IPS-NIHi7 (cell line): Measurements from ENCODE around the gene ARHGAP21.
"Not testable (repeated sequence)": the region's sequence is repeated elsewhere in the genome, so short reads cannot be mapped to it uniquely, and the experiment has no call there.

ENCODE experiments used
- DNase-seq: peaks from one replicate; pipeline ENCODE4 v3.0.0; 2012; ENCODE audit warnings: mixed read lengths; ENCODE audit errors: extremely low spot score

The ARHGAP21 gene

DNA sequence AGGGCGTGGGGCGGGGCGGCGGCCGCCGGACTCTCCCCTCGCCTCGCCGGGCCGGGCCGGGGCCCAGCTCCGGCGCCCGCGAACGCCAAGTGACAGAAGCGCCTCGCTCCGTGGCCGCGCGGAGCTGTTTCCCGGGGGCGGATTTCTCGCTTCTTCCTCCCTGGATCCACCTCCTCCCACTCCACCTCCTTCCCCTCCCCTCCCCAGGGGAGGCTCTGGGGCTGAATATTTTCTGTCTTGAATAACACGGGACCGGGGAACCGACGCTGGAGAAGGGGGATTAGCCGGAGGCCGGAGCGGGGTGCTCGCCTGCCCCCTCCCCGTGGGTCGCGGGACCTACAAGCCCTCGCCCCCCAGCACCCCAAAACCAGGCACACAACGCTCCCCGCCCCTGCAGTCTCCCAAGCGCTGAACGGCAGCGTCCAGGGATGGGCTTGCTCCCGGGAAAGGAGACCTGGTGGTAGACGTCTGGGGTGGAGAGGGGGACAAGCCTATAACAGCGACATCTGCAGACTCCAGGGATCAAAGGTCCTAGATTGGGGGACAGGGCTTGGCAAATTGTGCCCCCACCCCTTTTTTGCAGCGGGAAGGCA lies at the start of gene ARHGAP21:
Gene ARHGAP21, minus strand, starts transcription at position 100 of the 593 bp plus-strand sequence. CDS start 1,988 bp downstream, outside the sequence.
- DNase-seq, result peak; percentile 61

GRCh38 chr10:24771943-24772694 lies 48.4 kb upstream of the ARHGAP21 start:
- no peak for DNase-seq

DNA sequence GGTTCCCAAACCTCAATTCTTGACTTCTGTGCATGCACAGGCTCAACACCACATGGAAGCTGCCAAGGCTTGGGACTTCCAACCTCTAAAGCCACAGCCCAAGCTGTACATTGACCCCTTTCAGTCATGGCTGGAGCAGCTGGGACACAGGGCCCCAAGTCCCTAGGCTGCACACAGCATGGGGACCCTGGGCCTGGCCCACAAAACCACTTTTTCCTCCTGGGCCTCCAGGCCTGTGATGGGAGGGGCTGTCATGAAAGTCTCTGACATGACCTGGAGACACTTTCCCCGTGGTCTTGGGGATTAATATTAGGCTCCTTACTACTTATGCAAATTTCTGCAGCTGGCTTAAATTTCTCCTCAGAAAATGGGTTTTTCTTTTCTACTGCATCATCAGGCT lies 41.3 kb upstream of the ARHGAP21 start:
- not testable (repeated sequence) for DNase-seq

GRCh38 chr10:24762966-24763623 lies 39.4 kb upstream of the ARHGAP21 start:
- DNase-seq, result peak; percentile 61

DNA sequence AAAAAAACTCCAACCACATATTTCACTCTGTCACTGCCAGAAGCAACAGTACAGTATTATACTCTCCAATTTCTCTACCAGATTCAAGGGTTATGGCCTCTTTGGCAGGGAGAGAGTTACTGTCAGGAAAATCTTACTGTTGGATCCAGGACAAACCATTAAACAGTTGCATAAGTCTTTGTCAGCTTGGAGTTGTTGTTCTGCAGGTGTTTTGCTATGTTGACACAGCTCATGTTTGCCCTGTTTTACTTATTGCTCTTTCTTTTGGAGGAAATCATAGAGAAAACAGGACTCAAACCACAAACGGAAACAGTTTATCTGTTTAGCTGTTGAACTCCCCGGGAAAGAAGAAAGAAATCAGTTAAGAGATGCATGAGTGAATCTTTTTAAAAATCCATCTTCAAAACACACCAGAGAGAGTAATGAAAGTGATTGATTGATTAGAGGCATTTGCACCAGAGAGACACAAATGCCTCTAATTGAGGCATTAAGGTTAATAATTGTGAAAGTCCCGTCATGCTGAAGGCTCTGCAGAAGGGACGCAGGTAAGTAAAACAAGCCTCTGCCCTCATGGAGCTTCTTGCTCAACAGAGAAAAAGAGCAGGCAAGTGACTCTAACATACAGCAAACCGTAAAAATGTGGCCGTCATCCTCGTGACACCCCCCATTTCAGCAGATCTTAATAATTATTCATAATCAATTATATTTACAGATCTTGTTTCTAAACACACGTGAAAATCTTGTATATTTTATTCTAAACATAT lies 38.7 kb upstream of the ARHGAP21 start:
- DNase-seq, result no peak

- no peak for DNase-seq
These were observed 36.0 kb upstream of the ARHGAP21 start for GRCh38 chr10:24759672-24760071.

DNA sequence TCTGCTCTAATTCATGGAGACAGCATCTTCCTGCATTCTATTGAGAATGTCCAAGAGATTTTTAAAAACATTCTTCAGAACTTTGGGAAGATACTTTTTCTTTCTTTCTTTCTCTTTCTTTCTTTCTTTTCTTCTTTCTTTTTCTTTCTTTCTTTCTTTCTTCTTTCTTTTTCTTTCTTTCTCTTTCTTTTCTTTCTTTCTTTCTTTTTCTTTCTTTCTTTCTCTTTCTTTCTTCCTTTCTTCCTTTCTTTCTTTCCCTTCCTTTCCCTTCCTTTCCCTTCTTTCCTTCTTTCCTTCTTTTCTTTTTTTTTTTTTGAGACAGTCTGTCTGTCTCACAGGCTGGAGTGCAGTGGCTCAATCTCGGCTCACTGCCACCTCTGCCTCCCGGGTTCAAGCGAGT lies 34.6 kb upstream of the ARHGAP21 start:
- DNase-seq, result not testable (repeated sequence)

- DNase-seq, result no peak
These were observed 32.6 kb upstream of the ARHGAP21 start for GRCh38 chr10:24756283-24756682.

DNA sequence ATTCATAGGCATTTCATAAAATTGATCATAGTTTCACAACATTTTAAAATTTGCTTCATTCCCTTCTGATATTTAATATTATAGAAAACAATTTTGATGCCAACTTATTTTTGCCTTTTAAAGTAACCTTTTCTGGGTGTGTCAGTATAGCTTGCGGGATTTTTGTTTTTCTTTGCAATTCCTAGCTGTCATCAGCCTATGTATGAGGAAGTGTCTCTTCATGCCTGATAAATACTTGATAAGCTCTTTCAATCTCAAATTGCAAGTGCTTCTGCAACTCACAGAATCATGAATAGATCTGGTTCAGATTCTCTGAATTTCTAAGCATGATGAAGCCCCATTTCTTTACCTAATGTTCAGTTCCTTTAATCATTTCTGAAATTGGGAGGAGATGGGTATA lies 28.0 kb upstream of the ARHGAP21 start:
- no peak for DNase-seq

GRCh38 chr10:24750695-24751094 lies 27.0 kb upstream of the ARHGAP21 start:
- DNase-seq, result no peak

GRCh38 chr10:24748214-24748613 lies 24.5 kb upstream of the ARHGAP21 start:
- DNase-seq, result no peak

DNA sequence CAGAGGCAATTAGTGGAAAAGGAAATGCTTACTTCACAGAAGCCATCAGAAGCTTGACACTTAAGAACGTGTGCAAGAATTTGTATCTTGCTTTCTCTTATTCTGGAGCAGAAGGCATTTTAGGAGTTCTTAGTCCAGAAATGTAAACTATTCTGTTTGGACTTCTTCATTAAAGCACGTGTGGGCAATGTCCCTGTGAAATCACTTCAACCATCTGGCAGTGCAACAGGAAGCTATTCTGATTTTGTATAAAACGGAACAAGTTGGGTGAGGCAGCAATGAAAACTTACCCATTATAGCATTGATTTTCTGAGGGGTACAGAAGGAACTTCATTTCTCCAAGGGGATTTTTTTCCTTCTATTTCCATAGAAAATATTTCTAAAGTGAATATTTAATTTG lies 21.3 kb upstream of the ARHGAP21 start:
- DNase-seq, result no peak

GRCh38 chr10:24740714-24741113 lies 17.0 kb upstream of the ARHGAP21 start:
- DNase-seq, result no peak

DNA sequence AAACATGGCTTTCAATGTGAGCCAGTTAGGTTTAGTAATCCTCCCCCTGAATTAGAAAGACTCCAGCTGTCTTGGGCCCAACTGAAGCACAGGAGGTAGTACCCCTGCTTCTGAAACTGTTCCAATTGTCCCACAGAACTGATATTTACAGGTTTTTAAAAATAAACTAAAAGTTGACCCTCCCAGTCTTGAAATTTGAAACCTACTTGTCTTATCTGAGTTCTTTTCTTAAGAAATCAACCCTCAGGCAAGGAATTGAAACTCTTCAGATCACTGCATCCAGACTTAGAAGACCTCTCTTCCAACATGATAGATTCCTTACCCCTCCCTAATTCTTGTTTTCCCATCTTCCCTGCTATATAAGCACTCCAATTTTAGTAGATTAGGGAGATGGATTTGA lies 13.3 kb upstream of the ARHGAP21 start:
- no peak for DNase-seq

- no peak for DNase-seq
These were observed 8.3 kb upstream of the ARHGAP21 start for GRCh38 chr10:24731942-24732341.

DNA sequence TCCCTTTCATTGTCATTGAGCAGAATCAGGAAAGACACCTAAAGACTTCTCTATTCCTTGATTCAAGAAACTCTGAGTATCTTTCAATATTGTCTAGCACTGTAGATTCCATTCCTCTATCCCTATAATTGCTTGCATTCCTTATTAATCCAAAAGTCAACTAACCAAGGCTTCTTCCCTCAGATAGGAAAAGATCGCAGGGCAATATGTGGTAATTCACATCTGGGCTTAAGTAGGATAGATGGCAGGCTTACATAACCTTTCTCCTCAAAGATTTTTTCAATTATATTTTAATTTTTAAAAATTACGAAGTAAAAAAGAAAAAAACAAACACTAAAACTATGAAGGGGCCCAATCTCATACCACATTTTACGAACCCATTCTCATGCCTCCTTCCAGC lies 7.1 kb upstream of the ARHGAP21 start:
- DNase-seq, result no peak

- peak; percentile 48 for DNase-seq
These were observed 4.1 kb upstream of the ARHGAP21 start for GRCh38 chr10:24727786-24728185.

DNA sequence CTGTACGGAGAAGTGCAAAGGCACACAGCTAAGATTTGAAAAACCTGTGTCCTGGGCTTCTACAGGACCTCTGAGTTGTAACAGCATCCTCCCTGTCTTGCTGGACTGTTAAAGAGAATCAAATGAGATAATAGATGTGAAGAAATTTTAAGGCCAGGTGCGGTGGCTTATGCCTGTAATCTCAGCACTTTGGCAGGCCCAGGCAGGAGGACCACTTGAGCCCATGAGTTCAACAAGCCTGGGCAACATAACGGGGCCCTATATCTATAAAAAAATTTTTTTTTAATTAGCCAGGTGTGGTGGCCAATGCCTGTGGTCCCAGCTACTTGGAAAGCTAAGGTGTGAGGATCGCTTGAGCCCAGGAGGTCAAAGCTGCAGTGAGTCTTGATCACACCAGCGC lies 2.9 kb upstream of the ARHGAP21 start:
- no peak for DNase-seq

- not testable (repeated sequence) for DNase-seq
These were observed 2.3 kb upstream of the ARHGAP21 start for GRCh38 chr10:24726029-24726428.

DNA sequence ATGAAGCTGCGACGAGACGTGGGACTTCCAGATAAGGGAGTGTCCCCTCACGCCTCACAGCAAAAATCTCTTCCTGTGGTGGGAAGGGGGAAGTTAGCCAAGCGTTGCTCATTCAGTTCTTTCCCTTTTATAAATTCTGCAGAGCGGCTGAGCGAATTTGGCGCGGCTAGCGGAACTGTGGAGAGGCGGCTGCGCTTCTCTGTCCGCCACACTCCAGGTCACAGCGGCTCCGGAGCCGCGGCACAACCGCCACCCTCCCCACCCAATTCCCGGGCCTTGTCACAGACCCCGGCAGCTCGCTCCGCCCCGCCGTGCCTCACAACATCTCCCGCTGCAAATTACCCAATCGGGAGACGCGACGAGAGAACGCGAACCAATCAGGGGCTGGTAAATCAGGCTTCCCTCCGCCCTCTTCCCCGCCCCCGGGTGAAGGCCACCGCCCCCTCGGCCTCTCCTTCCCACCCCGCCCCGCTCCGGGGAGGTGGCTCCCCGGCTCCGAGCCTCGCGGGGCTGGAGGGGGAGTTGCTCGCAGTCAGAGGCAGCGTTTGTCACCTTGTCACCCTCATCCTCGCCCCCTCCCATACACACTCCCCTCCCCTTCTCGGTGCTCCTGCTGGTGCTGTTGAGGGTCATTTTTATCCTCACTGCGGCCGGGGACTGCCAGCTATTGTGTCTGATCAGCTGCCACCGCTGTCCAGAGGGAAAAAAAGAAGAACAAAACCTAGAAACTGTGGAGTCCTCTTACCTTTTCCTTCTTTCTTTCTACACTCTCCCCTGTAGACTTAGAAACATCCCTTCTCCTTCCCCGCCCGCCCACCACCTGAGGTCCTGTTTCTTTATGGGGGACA lies 918 bp upstream of the ARHGAP21 start:
- peak; percentile 96 for DNase-seq

GRCh38 chr10:24723386-24723787 lies 300 bp downstream of the ARHGAP21 start:
- DNase-seq, result no peak
